Measurements from ENCODE around the gene ADAMTS6.
"Not testable (repeated sequence)": the region's sequence is repeated elsewhere in the genome, so short reads cannot be mapped to it uniquely, and the experiment has no call there.

The ADAMTS6 gene

DNA sequence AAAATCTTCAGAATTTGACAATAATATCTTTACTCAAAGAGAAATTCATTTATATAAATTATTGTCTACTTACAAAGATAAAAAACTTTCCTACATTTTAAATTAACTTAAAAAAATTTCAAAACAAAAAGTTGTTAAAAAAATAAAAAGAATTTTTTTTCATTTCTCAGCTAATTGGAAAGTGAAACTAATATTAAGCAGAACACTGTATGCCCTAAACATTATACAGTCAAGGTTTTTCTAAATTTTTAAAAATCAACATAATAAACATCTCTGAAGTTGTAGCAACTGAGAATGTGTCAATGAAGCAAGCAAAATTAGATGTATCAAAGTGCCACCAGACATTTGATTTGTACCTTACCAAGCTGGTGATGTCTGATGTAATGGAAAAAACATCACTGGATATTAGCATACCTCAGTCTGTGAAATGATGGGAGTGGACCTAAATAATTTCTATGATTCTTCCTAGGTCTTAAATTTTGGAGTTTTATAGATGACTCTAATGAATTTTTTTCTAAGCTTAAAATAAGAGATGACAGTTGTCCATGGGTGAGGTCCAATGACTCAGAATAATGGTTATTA is 290.1 kb downstream of the ADAMTS6 start:
- FAIRE-seq, result no peak

DNA sequence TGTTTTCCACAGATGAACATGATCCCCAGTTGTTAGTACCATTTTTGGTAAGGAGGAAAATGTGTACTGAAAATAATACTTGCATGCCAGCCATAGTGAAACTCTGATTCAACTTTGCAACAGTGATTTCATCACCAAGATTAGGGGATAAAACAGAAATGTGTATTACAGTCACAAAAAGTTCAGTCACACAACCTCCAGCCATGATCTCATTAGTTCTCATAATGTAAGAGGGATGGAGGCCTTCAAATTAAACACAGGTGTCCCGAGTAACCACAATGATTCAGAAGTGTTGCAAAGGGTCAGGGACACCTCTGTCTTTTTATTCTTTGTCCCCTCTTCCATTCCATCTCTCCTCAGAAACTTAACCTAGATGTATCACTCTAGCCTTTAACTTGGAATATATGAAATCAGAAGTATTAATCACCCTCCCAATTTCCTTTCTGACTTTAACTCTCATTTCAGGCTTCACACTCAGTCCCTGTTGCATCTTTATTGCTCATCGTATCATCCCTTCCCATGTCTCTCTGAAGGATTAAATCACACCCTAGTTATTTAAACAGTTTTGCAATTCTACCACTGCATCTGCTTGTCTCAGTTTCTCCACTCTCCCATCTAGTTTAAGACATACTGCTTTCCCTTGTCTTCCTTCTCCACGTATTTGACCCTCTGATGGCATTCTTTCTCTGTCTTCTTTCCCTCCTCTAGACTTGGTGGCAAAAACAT is 291.2 kb downstream of the ADAMTS6 start:
- FAIRE-seq, result no peak

DNA sequence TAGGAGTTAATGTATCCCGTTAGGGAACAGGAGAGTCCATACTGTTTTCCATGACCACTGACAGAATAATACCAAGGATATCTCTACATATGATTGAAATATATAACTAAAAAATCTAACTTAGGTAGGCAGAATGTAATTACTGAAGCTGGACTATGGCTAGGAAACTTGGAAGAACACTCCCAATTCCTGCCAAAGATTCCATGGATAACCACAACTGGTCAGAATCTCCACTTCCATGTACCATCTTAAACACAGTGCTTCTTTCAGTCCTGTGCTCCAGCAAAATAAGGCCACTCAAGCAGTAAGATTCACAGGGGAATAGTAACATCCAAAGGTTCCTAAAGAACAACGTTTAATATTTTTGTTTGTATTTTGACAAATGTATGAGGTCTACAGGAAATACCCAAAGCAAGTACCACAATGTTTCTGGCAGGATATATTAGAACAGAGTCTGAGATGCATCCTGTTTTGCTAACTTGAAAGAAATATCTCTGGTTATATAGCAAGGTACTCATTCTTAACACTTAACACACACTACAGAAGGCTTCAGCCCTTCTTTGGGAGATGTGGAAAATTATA is 295.0 kb downstream of the ADAMTS6 start:
- no peak for FAIRE-seq

DNA sequence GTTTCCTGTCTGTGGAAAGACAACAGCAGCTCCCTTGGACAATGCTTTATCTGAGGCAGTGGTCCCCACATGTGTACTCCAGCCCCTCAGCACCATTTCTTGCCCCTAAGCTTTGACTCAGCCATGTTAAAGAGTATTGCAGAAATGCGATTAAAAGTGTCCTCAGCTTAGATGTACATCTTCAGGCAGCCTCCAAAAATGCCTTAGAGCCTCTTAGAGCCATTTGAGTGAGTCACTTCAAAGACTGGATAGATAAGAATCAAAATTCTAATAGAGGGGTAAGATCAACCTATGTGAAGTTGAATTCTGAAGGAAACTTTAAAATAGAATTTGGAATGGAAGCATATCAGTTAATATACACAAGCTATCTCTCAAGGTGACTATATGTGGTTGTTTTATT is 296.3 kb downstream of the ADAMTS6 start:
- FAIRE-seq, result no peak

DNA sequence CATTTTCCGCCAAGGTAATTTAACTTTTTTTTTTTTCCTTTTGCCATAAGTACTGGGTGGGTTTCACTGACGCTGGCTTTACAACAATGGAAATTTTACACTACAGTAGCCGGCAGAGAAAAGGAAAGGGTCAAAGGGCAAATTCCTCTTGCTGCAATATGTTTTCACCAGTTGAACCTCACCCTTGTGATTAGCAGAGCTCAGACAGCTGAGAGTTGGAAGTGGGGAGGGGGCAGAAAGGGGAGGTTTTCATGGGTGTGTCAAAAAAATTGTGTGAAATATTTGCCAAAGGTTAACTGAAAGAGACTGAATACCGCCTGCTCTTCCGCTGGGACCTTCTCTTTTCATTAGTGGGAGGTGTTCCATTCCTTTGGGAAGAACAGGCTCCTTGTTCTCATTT is 296.9 kb downstream of the ADAMTS6 start:
- FAIRE-seq, result no peak

DNA sequence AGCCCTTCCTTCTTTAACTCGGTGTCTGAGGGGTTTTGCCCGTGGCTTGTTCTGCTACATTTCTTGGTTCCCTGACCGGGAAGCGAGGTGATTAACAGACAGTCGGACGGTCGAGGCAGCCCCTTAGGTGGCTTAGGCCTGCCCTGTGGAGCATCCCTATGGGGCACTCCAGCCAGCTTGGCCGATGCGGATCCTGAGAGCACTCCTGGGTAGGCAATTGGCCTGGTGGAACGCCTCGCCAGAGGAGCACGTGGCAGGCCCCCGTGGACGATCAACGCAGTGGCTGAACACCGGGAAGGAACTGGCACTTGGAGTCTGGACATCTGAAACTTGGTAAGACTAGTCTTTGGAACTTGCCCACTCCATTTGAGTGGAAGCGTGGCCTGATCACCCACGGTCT is 307.5 kb downstream of the ADAMTS6 start:
- not testable (repeated sequence) for FAIRE-seq

DNA sequence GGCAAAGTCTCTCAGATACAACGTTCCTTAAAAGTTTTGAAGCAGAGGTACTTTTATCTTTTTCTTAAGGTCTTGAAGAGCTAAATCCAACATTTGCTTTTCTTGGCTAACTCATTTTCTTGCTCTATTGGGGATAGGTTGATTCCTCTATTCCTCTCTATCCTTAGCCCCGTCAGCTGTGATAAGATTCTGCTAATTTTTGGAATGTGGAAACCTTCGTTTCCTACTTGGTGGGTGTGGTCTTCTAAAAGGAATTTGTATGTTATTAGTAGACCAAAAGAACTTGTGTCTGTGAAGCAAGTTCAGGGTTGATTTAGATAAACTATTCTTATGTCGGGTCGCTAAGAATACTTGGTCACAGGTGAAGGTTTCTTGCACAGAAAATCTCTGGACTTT is 308.6 kb downstream of the ADAMTS6 start:
- FAIRE-seq, result no peak

DNA sequence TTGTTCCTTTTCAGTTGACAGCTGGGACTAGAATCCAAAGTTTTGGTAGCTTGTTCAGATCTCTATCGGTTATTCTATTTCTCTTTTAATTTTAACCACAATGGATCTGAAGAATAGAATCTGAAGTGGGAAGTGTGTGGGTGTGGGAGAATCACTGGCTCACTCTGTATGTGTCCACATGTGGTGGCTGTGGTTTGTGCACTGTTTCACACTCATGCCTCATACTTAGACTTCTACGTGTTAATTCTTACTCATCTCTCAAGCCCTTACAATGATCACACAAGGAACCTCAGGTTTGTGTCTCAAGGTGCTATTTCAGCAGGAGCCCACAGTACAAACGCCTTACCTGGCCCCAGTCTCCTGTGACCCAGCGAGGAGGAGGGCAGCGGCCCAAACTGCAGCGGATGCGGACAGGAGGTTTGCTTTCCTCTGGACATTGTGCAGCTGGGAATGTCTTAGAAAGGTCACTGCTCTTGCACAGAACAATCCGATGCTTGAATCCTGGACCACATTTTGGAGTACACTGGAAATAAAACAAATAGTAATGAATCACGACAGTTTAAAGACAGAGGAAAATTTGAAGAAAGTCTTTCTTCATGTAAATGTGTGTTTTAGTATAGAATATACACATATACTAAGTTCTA is 309.1 kb downstream of the ADAMTS6 start:
- FAIRE-seq, result no peak

DNA sequence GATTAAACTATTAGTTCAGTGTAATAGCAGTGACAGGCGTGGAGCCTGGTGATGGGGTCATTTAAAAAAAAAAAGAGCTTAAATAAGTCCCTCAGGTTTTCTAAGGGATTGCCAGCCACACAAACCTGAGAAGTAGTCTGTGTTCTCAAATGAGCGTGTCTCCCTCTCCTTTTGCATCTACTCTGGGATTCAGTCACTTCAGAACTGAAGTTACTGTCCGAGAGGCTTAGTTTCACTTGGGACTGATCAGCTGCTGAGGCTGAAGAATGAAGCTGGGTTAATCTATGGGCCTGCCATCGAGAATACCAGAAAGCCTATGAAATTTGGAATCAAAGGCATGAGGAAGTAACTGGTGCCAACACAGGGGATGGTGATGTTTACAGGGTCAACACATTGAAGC is 310.1 kb downstream of the ADAMTS6 start:
- FAIRE-seq, result no peak

DNA sequence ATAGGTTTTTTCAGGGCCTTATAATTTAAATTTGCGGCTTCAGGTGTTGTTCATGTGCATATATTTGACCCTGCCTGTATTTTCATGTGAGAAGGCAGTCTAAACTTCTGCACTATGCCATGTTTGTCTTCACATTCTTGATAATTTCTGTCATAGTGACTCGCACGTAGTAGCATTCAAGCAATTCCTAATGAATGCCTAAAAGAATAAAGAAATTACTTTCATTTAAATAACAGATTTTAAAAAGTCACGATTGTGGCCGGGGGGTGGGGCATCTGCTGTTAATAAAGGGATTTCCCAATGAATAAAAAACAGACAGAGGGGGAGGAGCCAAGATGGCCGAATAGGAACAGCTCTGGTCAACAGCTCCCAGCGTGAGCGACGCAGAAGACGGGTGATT is 318.0 kb downstream of the ADAMTS6 start:
- FAIRE-seq, result no peak

DNA sequence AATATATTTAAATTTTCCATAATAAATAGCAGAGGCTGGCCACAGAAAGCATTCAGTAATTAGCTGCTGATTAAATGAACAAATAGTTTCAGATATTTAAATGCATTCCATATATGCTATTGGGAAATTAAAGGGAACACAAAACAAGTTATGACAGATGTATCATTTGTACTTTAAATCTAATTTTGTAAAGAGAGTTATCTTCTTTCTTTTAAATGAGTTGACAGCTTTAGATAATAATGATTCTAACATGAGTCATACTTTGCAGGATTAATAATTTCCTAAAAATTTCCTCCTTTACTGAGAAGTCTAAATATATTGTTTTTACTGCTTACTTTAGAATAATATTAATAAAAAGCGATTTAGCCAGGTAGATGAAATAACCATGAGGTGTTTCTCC is 320.1 kb downstream of the ADAMTS6 start:
- FAIRE-seq, result peak; percentile 68

DNA sequence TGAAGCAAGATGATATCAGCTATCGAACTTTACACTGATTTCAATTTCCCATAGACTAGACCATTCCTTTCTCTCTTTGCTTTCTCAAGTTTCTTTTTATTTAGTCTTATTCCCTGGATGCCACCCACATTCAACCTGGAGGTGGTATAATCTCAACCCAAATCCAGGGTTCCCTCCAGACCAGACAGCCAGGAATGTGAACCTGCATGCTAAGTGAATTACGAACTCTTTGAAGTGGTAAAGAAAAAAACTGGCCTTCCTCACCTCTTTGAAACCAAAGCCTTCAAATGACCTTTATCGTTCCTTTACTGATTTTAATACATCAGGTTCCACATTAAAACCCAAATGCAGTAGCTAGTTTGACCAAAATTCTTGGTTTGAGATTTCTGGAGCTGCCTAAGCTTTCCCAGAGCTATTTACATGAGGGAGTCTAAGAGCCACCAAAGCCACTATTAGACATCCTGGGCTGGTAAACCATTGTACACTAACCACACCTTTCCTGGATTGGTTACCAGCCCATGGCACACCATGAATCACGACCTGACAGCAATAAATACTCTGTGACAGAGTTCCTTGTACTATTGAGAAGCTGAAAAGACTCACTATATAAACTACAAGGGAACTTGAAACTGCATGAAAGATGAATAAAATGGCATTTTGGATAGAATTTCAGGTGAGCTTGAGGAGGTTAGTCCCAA is 323.7 kb downstream of the ADAMTS6 start:
- no peak for FAIRE-seq

DNA sequence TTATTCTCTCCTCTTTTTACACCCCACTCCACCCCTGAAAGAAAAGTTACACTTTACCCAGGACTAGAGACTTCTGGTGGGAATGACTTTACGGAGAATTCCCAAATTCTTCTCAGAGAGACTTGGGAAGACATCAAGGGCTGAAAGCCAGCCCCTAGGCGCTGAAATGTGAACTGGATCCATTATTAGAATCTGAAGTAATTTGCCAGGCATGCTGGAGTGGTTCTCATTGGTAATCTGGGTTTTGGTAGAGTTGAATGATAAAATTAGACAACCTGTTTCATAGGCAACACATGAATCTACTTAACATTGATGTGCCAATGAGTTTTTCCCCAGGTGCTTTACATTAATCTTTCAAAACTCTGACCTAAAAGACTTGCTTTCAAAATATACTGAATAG is 324.8 kb downstream of the ADAMTS6 start:
- no peak for FAIRE-seq

DNA sequence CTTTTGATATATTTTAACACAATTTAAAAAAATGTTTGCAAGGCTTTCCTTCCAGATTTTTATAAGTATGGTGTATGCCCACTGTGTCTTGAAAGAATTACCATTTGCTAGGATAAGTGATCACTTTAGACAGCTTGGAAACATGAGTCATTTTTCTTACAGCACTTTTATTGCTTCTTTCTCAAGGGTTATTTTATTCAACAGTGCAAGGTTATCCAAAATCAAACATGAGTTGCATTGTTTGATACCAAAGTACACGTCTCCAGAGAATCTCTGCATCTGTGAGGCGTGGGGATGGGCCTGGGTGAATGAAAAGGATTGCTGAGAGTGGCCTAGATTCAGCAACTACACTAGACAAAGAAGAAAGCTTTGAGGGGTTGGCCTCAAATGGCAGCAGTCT is 329.6 kb downstream of the ADAMTS6 start:
- FAIRE-seq, result no peak

DNA sequence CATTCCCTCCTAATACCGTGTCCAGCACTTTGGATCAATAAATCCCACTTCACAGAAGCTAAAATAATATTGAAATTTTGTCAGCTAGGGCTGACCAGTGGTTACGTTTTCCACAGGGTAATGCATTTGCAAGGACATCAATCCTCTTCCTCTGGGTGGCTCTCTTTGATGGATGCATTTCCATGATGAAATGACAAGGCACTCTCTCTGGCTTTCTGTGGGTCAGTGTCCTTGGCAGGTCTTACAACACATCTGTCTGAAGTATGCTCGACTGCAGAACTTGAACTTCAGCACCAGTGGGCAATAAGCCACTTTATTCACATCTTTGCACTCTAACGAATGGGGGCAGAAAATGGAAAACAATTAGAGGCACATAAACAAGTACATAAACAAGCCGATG is 330.1 kb downstream of the ADAMTS6 start:
- FAIRE-seq, result no peak

DNA sequence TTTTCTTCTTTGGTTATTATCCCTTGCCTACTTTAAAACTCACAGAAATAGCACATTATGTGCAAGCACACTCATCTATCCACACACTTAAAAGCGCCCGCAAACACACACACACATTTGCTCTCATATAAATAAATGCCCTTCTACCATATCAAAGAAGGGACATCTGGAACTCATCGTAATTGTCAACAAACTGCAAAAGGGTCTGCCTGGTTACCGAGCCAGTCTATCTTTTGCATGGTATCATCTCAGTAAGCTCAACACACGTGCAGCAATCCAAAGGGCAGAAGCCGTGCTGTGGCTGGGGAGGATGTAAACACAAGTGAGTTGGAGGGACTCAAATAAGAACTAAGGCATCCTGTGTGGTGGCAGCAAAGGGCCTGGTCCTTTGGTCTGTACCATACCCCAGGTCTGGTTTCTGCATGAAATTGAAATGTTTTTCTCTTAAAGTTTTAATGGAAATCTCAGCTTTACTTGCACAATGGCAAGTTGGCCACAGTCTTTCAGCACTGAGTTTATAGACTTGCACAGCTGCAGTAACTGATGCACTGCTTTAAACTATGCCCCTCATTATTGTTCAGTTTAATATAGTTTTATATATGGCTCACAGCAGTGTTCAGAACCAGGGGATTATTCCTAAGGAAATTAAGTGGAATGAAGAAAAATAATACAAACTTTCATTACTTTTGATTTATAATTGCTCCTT is 331.0 kb downstream of the ADAMTS6 start:
- no peak for FAIRE-seq

DNA sequence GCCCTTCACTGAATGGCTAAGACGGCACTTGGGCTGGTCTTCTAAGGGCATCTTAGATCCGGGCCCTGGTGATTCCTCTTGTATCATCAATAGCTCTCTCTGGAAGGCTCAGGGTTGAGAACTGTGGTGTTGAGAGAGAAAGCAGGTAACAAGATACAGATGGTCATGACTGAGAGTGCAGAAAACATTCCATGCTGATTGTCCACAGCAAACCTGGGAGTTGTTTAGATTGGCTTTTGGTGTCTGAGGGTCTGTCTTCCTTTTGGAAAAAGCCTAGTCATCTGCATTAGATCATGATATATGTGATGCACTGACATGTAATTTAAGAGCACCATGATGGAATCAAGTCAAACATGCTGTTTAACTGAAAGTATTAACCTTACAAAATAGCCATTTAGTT is 331.9 kb downstream of the ADAMTS6 start:
- FAIRE-seq, result no peak

DNA sequence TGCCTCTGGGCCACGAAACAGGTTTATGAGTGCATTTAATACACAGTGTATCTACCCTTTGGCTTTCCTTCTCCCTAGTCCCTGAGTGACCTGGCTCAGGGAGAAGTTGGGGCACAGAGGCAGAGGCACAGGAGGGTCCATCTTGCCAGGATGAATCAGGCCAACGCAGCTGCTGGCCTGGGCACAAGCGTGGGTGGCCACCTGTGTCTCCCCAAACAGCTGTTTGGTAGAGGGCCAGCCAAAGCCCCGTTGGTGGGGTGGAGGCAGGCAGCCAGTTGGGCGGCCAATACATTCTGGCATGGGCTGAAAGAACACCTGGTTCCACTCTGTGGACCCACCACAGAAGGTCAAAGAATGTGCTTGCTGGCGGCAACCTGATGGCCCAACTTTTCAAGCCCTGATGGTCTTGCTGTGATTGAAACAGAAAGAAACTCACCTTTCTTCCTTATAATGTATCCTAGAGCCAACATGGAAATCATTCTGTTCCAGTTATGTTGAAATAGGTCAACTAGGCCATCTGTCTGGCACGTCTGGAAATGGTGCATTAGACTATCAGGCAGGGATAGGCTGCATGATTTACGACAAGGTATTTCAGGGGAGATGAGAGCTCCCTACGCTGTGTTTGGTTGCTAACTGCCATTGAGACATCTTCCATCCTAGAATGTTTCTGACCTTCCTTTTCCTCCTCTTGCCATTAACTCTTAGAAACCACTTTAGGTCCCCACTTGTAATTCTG is 337.4 kb downstream of the ADAMTS6 start:
- no peak for FAIRE-seq

DNA sequence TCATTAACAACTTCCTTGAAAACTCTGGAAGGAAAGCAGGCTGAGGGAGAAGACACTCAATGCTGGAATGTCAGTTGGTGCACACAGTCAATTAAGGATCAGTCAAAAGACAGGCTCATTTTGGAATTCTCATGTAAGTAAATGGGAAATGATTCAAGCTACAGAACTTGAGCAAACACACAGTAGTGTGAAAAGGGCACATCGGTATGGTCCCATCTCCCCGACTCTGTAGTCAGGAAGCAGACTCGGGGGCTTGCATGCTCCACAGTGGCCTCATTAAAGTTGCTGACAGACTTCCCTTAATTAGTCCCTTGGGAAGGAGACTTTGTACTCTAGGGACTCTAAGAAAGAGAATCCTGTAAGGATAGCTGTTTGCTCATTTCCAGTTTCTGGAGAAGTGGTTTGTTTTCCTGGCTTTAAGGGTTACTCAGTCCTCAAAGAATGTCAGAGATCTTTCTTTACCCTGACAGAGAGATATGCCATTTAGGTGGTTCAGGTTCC is 339.2 kb downstream of the ADAMTS6 start:
- FAIRE-seq, result no peak

DNA sequence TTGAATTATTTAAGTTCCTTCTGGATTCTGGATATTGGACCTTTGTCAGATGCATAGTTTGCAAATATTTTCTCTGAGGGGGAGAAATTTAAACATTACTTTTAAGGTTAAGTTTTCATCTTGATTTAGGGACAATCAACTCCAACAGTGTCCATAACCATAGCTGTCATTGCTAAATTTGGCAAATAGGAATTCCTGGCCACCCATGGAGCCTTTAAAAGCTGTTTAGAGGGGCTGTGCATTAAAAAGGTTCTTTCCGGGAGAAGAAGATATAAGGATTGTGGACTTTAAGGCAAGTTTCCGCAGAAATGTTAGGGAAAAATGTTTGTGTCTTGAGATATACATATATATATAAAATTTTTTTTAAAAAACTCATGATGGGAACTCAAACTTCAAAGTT is 339.7 kb downstream of the ADAMTS6 start:
- FAIRE-seq, result no peak

DNA sequence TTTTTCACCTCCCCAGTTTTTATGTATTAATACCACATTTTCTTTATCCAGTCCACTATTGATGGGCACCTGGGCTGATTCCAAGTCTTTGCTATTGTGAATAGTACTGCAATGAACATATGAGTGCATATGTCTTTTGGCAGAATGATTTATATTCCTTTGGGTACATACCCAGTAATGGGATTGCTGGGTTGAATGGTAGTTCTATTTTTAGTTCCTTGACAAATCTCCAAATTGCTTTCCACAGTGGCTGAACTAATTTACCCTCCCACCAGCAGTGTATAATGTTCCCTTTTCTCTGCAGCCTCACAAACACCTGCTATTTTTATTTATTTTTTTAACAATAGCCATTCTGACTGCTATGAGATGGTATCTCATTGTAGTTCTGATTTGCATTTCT is 340.2 kb downstream of the ADAMTS6 start:
- no peak for FAIRE-seq

DNA sequence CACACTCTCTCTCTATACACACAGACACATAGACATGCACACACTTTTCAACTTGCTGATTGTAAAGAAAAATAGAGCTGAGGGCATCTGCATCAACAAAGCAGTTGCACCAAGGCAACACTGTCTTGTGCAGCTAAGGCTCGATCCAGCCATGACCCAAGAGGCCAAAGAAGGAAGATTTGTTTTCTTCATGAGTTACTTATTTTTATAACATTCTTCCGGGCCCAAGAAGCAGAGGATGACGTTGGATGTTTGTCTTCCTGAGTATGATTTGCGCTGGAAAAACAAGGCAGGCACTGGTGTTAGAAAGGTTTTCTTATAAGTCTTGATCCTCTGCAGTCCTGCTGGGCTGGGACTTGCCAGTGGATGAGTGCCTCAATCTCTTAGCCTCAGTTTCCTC is 344.1 kb downstream of the ADAMTS6 start:
- FAIRE-seq, result no peak

Data from colon (tissue), 2 donors.